NCI-H1930 (cell line): Measurements from ENCODE around the gene CTNNA2.
"Not testable (repeated sequence)": the region's sequence is repeated elsewhere in the genome, so short reads cannot be mapped to it uniquely, and the experiment has no call there.

Experiments used
- DNase-seq, 2 experiments: peaks; one replicate each; lab custom pipeline; 2025; lab: John Stamatoyannopoulos, UW

Gene CTNNA2

DNA sequence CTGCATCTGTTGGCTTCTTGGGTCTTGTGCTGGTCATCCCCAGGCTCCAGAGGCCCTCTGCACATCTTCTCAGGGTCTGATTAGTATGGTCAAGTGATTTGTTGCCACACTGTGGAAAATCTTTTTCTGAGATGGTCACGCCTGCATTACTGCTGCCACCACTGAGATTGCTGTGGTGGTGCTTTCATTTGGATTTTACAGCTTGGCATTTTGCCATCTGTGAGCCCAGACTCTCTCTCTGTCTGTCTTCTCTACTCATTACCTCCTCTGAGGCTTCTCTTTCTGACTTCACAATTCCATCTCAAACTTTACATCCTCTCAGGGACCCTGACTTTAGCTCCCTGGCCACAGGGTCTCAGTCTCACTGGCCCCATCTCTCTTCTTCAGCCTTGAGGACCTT is 637.1 kb downstream of the CTNNA2 start:
- no peak for DNase-seq

DNA sequence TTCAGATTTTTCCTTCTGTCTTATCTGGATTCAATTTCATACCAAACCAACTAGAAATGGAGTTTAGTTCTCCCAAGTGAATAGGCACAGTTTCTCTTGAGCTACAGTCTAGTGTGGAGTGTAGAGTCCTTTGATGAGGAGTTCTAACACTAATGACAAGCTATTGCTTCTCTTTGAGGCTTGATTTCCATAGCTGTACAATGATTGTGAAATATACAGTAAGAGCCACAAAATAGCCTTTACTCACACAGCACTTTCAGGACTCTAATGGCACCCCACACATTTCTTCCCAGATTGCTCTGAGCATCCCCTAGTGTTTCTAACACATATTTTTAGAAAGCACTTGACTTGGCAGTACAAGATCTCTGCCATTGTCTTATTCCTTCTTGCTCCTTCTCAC is 638.4 kb downstream of the CTNNA2 start:
- DNase-seq = no peak

DNA sequence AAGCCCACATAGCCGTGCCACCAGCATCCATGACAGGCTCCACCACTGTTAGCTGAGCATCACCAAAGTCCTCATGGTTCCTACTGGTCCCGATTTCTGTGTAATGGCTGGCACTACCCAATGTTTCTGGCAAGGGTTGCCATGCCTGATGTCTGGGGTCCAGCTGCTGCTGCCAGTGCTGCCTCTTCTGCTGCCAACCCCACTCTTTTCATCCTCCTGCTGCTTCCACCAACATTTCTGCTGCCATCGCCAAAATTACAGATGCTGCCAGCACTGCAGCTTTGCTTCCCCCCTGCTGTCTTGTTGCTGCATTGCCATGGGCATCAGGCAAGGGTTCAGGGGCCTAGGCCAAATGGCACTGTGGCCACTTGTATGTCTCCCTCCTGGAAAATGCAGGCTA is 638.8 kb downstream of the CTNNA2 start:
- no peak for DNase-seq

DNA sequence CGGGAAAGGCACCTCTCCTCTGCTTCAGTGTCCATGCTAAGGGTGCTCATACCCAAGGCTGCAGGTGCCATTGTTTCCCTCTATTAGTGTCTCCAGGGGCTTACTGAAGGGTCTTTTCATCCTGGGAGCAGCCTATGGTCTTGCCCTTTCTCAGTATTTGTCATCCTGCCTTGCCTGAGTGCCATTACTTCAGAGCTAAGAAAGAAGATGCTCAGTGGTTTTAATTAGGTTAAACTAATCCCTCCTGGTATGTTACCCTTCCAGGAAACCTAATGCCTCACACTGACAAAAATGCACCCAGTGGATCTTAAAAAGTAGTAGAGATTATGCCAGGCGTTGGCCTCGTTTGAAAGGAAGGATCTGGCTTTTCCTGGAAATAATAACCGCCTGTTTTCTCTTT is 640.3 kb downstream of the CTNNA2 start:
- DNase-seq = no peak

DNA sequence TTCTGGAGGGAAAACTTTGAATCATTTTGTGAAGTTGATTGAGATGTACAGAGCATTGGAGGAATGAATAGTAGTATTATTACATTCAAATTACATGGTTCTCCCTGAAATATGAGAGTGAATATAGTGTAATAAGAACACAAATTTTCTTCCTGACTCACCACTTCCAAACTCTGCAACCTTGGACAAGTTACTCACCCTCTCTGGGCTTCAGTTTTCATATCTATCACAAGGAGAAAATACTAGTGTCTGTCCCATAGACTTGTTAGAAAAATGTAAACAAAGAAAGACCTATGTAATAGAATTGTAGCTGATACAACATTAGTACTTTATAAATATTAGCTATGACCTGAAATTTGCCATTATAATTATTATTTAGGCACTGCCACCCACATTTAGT is 640.9 kb downstream of the CTNNA2 start:
- no peak for DNase-seq

DNA sequence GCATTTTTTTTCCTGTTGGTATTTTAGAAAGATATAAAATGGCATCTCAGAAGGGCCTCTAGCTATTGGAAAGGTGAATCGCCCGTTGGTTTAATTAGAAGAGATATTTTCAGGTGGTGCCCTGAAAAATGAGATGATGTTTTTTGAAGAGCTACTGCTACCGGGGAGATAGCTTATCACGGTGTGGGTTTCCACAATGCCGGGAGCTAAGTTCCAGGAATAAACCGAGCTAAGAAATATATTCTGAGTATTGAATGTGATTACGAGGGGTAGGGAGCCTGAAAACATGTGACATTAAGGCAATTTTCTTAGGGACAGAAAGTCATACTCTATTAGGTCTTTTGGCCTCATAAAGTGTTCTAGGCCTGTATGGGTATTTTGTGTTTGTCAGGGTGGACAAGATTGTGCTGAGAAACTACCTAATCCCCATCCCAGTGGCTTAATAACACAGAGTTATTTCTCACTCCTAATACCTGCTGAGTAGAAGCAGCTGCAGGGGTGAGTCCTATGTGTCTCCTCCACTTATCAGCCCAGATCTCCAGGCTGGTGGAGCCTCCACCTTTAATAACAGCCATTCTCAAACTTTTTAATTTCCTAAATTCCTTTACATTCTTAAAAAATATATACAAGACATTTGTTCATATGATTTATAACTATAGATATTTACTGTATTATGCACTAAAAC is 641.5 kb downstream of the CTNNA2 start:
- DNase-seq = no peak

DNA sequence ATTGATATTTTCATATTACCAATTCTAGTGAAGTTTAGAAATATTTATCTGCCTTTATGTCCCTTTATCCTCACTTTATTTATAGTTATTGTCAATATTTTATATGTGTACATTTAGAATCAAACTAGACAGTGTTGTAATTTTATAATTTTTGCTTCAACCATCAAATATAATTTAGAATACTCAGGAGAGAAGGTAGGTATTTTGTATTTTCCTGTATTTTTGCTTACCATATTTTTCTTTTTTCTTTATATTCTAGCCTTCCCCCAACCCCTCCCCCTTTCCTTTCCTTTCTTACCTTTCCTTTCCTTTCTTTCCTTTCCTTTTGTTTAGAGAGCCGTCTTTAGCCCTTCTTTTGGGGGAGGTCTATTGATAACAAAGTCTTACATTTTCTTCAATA is 651.5 kb downstream of the CTNNA2 start:
- no peak for DNase-seq

DNA sequence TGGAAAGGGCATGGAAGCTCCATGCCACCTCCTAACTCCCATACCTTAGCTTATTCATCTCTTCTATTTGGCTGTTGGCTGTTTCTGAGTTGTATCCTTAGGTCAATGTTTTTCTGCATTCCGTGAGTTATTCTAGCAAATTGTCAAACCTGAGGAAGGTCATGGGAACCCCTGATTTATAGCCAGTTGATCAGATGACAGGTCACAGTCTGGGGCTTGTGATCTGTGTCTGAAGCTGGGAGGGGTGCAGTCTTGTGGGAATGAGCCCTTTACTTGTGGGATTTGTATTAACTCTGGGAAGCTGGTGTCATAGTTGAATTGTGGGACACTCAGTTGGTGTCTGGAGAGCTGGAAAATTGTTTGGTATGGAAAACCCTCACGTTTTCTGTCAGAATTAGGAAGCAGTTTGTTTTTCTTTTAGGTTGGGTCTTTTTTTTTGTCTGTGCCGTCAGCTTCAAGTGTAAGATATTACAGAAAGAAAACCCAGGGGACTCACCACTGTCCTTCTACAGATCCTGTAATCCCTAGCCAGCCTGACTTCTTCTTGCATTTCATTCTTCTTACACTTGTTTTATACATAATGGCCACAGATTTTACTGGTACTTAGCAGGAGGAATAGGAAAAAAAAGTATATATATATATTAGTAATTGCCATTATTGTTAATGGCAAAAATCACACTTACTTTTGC is 653.8 kb downstream of the CTNNA2 start:
- DNase-seq = no peak

DNA sequence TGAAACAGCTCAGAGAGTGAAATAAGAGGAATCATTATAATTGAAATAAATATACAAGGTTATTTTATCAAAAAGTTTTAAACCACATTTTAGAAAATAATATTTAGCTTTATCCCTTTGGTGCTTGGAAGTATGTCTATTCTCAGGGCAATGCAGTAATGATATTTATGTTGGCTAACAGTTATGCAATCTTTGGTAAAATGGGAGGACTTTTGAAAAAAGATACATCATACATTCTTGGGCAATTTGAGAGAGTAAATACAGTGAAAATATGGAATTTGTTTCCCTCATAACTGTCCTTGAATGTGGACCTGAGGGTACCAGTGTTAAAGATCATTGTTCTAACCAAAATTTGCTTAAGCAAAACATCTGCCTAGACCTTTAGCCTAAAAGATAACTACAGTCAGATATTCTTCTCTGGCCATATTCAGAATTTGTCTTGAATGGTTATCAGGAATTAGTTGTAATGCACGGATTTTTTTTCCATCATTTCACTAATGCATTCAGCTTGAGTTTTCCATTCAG is 654.5 kb downstream of the CTNNA2 start:
- DNase-seq = no peak

DNA sequence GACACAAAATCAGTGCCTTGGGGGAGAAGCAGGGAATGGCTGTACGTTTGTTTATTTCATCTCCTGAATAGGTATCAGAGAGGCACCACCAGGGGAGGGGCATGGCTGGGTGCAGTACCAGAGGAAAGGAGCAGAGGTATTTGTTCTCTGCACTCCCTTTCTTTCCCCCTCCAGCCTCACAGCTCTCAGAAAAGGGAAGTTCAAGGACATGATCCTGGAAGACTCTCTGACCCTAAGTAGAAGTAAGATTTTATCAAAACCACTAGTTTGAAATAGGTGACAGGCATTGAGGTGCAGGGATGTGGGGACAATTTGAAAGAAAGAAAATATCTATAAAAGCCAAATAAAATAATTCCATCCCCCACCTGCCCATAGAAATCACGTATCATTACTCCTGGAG is 655.2 kb downstream of the CTNNA2 start:
- DNase-seq = no peak

GRCh38 chr2:80168801-80169200 is 656.0 kb downstream of the CTNNA2 start:
- no peak for DNase-seq

DNA sequence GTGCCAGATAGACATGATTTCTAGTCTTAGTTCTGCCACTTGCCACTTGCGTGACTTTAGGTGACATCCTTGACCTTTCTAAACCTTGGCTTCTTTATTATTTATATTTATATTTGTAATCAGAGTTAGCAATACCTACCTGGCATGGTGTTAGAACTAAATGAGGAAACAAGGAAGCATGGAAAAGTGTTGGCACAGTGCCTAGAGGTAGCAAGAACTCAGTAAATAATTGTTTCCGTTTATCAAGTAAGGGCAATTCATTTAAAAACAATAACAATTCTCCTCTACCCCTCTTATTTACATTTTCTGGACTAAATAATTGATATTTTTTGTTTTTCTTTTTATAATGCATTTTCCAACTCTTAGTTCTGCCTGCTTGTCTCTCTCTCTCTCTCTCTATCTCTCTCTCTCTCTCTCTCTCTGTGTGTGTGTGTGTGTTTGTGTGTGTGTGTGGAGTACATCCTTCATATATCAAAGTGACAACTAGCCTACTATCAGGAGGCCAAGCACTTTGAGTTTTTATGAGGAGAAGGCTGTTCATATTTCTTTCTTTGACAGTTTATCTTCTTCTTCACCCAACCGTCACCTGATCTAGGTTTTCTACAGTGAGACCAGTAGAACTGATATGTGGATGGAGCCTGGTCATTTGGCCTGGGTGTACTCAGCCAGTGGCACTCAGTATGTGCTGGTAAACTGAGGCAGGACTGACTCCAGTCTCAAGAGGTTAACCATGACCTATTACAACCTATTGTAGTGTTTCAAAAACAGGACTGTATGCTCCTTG is 657.2 kb downstream of the CTNNA2 start:
- no peak for DNase-seq

GRCh38 chr2:80185091-80185490 is 672.2 kb downstream of the CTNNA2 start:
- DNase-seq = no peak

DNA sequence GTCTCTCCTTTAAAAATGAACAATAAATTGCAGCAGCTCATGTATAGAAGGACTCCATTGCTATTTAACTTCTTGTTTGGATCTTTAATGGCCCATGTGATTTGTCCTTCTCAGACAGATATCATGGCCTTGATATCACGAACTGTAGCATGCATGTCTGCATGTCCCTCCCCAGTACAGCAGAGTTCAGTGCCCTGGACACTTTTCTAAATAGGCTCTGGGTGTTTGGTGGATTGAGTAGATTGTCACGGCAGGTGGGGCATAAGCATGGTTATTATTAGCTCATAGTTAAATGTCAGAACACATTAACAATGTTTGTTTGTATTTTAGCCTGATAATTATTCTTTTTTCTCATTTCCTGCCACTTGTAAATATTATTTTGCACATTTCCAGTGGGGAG is 673.4 kb downstream of the CTNNA2 start:
- DNase-seq = no peak

- DNase-seq = no peak
These were observed 674.3 kb downstream of the CTNNA2 start for GRCh38 chr2:80187156-80187555.

- DNase-seq = no peak
These were observed 677.3 kb downstream of the CTNNA2 start for GRCh38 chr2:80190166-80190565.

GRCh38 chr2:80193566-80193965 is 680.7 kb downstream of the CTNNA2 start:
- DNase-seq = no peak

- no peak for DNase-seq
These were observed 682.2 kb downstream of the CTNNA2 start for GRCh38 chr2:80195034-80195433.

- no peak for DNase-seq
These were observed 685.2 kb downstream of the CTNNA2 start for GRCh38 chr2:80198042-80198441.

DNA sequence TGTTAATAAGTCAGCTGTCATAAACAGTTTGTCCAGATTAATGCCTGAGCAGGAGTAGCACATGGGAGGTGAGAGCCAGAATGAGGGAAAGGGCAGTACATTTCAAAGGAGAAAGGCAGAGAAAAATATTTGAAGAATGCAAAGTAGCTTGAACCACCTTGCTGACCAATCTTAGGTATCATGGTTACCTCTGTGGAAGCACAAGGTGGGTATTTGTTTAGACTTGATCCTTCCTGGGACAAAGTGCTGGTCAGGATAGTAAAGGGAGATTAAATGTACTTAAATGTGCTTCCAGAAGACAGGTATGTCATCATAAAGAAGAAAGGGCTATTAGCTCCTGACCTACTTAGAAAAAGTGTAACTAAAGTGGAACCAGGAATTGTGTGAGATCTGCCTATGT is 686.7 kb downstream of the CTNNA2 start:
- no peak for DNase-seq

GRCh38 chr2:80203929-80204328 is 691.1 kb downstream of the CTNNA2 start:
- DNase-seq = not testable (repeated sequence)

DNA sequence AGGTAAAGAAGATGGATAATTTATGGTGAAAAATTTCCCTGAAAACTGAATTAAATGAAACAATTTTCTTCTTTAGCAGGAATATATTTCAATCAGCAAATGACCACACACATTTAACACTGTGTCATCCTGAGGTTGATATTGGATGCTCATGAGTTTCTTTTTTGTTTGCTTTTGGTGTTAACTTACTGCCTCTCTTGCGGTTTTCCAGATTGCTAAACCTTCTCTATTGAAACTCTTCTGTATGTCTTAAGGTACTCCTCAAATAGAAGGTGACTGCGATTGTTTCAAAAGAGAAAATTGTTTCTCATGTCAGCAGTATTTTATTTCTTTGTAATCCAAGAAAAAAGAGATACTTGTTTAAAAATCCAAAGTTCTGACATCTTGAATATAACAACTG is 692.6 kb downstream of the CTNNA2 start:
- DNase-seq = no peak

DNA sequence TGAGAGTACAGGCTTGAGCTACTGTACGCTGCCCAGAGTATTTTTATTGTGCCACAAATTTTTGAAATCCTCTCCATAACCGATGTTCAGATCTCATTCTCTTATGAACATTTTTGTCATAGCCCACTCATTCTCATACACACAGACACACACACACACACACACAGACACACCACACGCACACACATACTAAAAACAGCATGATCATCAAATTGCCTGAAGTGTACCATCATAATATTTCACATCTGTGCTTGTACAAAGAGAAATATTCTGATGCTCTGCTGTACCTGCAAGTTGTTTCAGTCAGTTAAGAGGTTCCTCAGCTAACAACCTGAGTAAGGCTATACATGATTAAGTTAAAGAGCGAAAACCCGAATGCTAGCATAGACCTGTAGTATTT is 696.6 kb downstream of the CTNNA2 start:
- DNase-seq = no peak
